Left ventricle myocardium inferior (tissue), 1 donor: ENCODE data around the gene MUC4. TPM values are rescaled to one million over a fixed set of nuclear protein-coding genes. Genes with fewer than 3 reads are reported as not detected.
"Not testable (repeated sequence)": the region's sequence is repeated elsewhere in the genome, so short reads cannot be mapped to it uniquely, and the experiment has no call there.

ENCODE experiments used
- DNase-seq: peaks from one replicate; pipeline ENCODE4 v3.0.0-alpha.2; 2020
- H3K27ac ChIP-seq: fragments of 200-600 bp; replicated peaks from 2 replicates; pipeline ENCODE4 v1.8.0; 2021
- H3K27me3 ChIP-seq: fragments of 200-600 bp; 2 replicates; pipeline ENCODE4 v1.8.0; 2021; ENCODE audit warnings: low read depth
- H3K36me3 ChIP-seq: fragments of 200-600 bp; 2 replicates; pipeline ENCODE4 v1.8.0; 2021
- H3K4me1 ChIP-seq: fragments of 200-600 bp; 2 replicates; pipeline ENCODE4 v1.8.0; 2021
- H3K4me3 ChIP-seq: fragments of 200-600 bp; 2 replicates; pipeline ENCODE4 v1.8.0; 2021; ENCODE audit warnings: mild to moderate bottlenecking, moderate library complexity
- H3K9me3 ChIP-seq: fragments of 200-600 bp; replicated peaks from 2 replicates; pipeline ENCODE4 v1.8.0; 2021
- CTCF ChIP-seq: fragments of 200-600 bp; IDR thresholded peaks from 2 replicates; pipeline ENCODE4 v1.8.0; 2021; ENCODE audit warnings: antibody characterized with exemption, mild to moderate bottlenecking, borderline replicate concordance
- intact Hi-C: fragments of 100-400 bp; cut with micrococcal nuclease; formaldehyde crosslinking; loops from one replicate; pipeline ENCODE4 v1.11.0; 2022
- total RNA-seq: library from RNA; stranded (reverse); fragmentation: NEBNext Ultra II Directional; extraction: Animal tissue kit (Norgen Biotek cat#: 25700); gene quantifications from one replicate; pipeline ENCODE4 v1.2.1, GENCODE V29; 2021
- donor health status: DM: no; HTN: yes; CAD: no; lungs with severe emphysema.

MUC4 gene
- total RNA-seq, 1 donor from 2014 or later = 0.11 TPM

GRCh38 chr3:195746751-195747150 is 65.0 kb downstream of the MUC4 start:
- Histone ChIP-seq H3K27me3 (peaks cover 7% of the 10 kb centered on the region), H3K4me3 (no peak overlapping the region), H3K9me3 (no peaks in the 10 kb centered on the region), H3K4me1 (peaks cover 5% of the 10 kb centered on the region), H3K27ac (no peak overlapping the region), H3K36me3 (no peaks in the 10 kb centered on the region)
- no peak for TF ChIP-seq CTCF
- intact Hi-C loops = no loop called here
- no peak for DNase-seq

- peaks cover 5% of the 10 kb centered on the region for H3K4me1 ChIP-seq
- H3K9me3 ChIP-seq = no peaks in the 10 kb centered on the region
- H3K27me3 ChIP-seq = peaks cover 7% of the 10 kb centered on the region
- no peak overlapping the region for H3K4me3 ChIP-seq
- intact Hi-C loops = no loop called here
- no peak overlapping the region for H3K27ac ChIP-seq
- no peak for TF ChIP-seq CTCF
- no peak for DNase-seq
- no peaks in the 10 kb centered on the region for H3K36me3 ChIP-seq
Observed at GRCh38 chr3:195746346-195746745, 65.4 kb downstream of the MUC4 start.

GRCh38 chr3:195744437-195744836 is 67.3 kb downstream of the MUC4 start:
- no peak for DNase-seq
- H3K9me3 ChIP-seq = no peaks in the 10 kb centered on the region
- no peaks in the 10 kb centered on the region for H3K36me3 ChIP-seq
- TF ChIP-seq CTCF = no peak
- H3K27ac ChIP-seq = no peak overlapping the region
- intact Hi-C loops = no loop called here
- no peak overlapping the region for H3K4me3 ChIP-seq
- H3K4me1 ChIP-seq = peaks cover 5% of the 10 kb centered on the region
- peaks cover 7% of the 10 kb centered on the region for H3K27me3 ChIP-seq

- Histone ChIP-seq H3K4me1 (no peaks in the 10 kb centered on the region), H3K36me3 (peaks cover 32% of the 10 kb centered on the region), H3K27ac (no peak overlapping the region), H3K4me3 (no peak overlapping the region), H3K27me3 (no peaks in the 10 kb centered on the region), H3K9me3 (no peaks in the 10 kb centered on the region)
- intact Hi-C loops = no loop called here
- no peak for DNase-seq
- no peak for TF ChIP-seq CTCF
Observed at GRCh38 chr3:195739561-195740111, 72.1 kb downstream of the MUC4 start.

GRCh38 chr3:195738274-195739044 is 73.3 kb downstream of the MUC4 start:
- DNase-seq = no peak
- no peak for TF ChIP-seq CTCF

GRCh38 chr3:195737782-195738181 is 73.9 kb downstream of the MUC4 start:
- H3K9me3 ChIP-seq, H3K4me3 ChIP-seq, H3K27me3 ChIP-seq, H3K27ac ChIP-seq, H3K4me1 ChIP-seq, DNase-seq, intact Hi-C loops: not testable (repeated sequence)
- H3K36me3 ChIP-seq = peaks cover 51% of the 10 kb centered on the region

More at GRCh38 chr3:195738274-195739044, 73.3 kb downstream of the MUC4 start:
- Histone ChIP-seq H3K4me1 (no peaks in the 10 kb centered on the region), H3K4me3 (no peak overlapping the region), H3K27me3 (no peaks in the 10 kb centered on the region), H3K9me3 (no peaks in the 10 kb centered on the region), H3K36me3 (peaks cover 44% of the 10 kb centered on the region), H3K27ac (no peak overlapping the region)
- intact Hi-C loops = no loop called here
